NB4 (cell line): ENCODE results near the gene TSPAN32.

ENCODE experiments used
- DNase-seq: peaks from one replicate; pipeline ENCODE4 v3.0.0; 2010; ENCODE audit warnings: low read depth
- H3K4me3 ChIP-seq: one replicate; pipeline ENCODE4 v1.5.1; 2011; ENCODE audit warnings: mild to moderate bottlenecking, low read depth, low read length, moderate library complexity
- CTCF ChIP-seq: IDR thresholded peaks from one replicate; pipeline ENCODE4 v1.5.1; 2012; ENCODE audit warnings: low read depth, low read length
- MAX ChIP-seq: IDR thresholded peaks from 2 replicates; pipeline ENCODE4 v1.6.1; 2011; ENCODE audit warnings: low read depth, low read length
- MYC ChIP-seq: IDR thresholded peaks from 2 replicates; pipeline ENCODE4 v1.6.1; 2011; ENCODE audit warnings: low read depth, low read length
- POLR2A ChIP-seq: IDR thresholded peaks from 2 replicates; pipeline ENCODE4 v1.6.1; 2011; ENCODE audit warnings: mild to moderate bottlenecking; ENCODE audit not compliant: insufficient read length; ENCODE audit errors: extremely low read depth

The TSPAN32 gene

GRCh38 chr11:2266586-2267305 lies 35.1 kb upstream of the TSPAN32 start:
- H3K4me3 ChIP-seq, result no peak overlapping the region
- no peak for DNase-seq
- no peak for TF ChIP-seq CTCF
- no peak for TF ChIP-seq MAX
- no peak for TF ChIP-seq POLR2A
- no peak for TF ChIP-seq MYC

- TF ChIP-seq MYC (no peak), POLR2A (no peak), CTCF (no peak)
- DNase-seq, result no peak
These were observed 34.4 kb upstream of the TSPAN32 start for GRCh38 chr11:2267306-2267850.

GRCh38 chr11:2267851-2268728 lies 33.7 kb upstream of the TSPAN32 start:
- TF ChIP-seq CTCF (no peak), MAX (no peak), MYC (no peak)
- no peak for DNase-seq
- peak overlapping the region; percentile 39 for H3K4me3 ChIP-seq

More at GRCh38 chr11:2267306-2267850, 34.4 kb upstream of the TSPAN32 start:
- H3K4me3 ChIP-seq, result no peak overlapping the region

- DNase-seq, result peak; percentile 95
- TF ChIP-seq MYC, result peak; percentile 51; the same call in 1 of the 2 replicates
- TF ChIP-seq POLR2A, result peak; percentile 33
- peak; percentile 68 for TF ChIP-seq MAX
- TF ChIP-seq CTCF, result no peak
- peak overlapping the region; percentile 39 for H3K4me3 ChIP-seq
These were observed 32.8 kb upstream of the TSPAN32 start for GRCh38 chr11:2268729-2269600.

GRCh38 chr11:2269601-2270321 lies 32.1 kb upstream of the TSPAN32 start:
- peak; percentile 57 for TF ChIP-seq MAX
- peak; percentile 38 for TF ChIP-seq CTCF
- no peak for TF ChIP-seq MYC
- no peak for TF ChIP-seq POLR2A
- H3K4me3 ChIP-seq, result peak overlapping the region; percentile 28
- peak; percentile 89 for DNase-seq
